ENCODE data around the gene ADAMTS2. TPM values are rescaled to one million over a fixed set of nuclear protein-coding genes. Genes with fewer than 3 reads are reported as not detected.

ADAMTS2 gene
- total and polyA plus RNA-seq, 2 donors (not counting 3 experiments of a cell fraction or from before 2014, with no cell fraction given) = not detected

DNA sequence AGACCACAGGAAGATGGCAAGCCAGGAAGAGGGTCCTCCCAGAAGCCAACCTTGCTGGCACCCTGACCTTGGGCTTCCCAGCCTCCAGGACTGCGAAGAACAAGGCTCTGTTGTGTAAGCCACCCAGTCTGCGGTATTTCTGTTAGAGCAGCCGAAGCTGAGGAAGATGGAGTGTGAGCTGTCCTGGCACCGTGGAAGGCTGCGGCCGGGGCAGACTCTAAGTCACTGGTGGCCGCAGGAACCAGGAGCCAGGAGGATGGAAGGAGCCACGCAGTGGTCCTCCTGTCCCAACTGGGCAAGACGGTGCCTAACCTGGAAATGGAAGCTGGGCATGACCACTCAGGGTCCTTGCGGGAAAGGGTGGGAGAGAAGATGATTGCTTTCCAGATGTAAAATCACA lies 196.0 kb downstream of the ADAMTS2 start:
- Histone ChIP-seq H3K4me2 (ENCODE audit: insufficient read depth, low read length) (no peak overlapping the region), H3K9me1 (replicated peaks; ENCODE audit: control insufficient read depth, extremely low read depth, insufficient read depth, low read length) (no peaks in the 10 kb centered on the region), H4K20me1 (replicated peaks; ENCODE audit: control insufficient read depth, extremely low read depth, insufficient read depth, low read length) (no peaks in the 10 kb centered on the region), H3K9ac (replicated peaks; ENCODE audit: extremely low read depth, insufficient read depth, low read length) (no peak overlapping the region), H3K9me3 (replicated peaks; ENCODE audit: control insufficient read depth, insufficient read depth, low read length) (no peaks in the 10 kb centered on the region), H3K4me3 (replicated peaks in 1 of 3; ENCODE audit: insufficient read depth in 1 of 3, low read depth in 1 of 3, low read length in 3 of 3) (no peak overlapping the region), H3K27me3 (ENCODE audit: control insufficient read depth in 2 of 2, insufficient read depth in 2 of 2, low read length in 2 of 2) (no peaks in the 10 kb centered on the region), H3K79me2 (ENCODE audit: control insufficient read depth, insufficient read depth, low read length) (no peaks in the 10 kb centered on the region), H3K36me3 (ENCODE audit: control insufficient read depth in 2 of 2, extremely low read depth in 1 of 2, insufficient read depth in 2 of 2, low read length in 2 of 2) (no peaks in the 10 kb centered on the region), H3K4me1 (ENCODE audit: control insufficient read depth, extremely low read depth, insufficient read depth, low read length) (no peaks in the 10 kb centered on the region), H3K27ac (ENCODE audit: insufficient read depth, low read depth, low read length) (no peak overlapping the region), H2AFZ (ENCODE audit: low read depth, low read length) (no peak overlapping the region)
- intact Hi-C loops (cut with micrococcal nuclease) (no loop called here), dilution Hi-C loops (cut with MboI; ENCODE audit: extremely low pct_ligation_motif_present, low sequenced_read_pairs) (no loop called here)
- BruUV-seq (replicated peaks) = no TSS peak
- DNase-seq (ENCODE audit: low read depth, low spot score) (no peak), FAIRE-seq (no peak)
- POLR2A ChIA-PET = no interaction called here
- TF ChIP-seq, protein P1, sequence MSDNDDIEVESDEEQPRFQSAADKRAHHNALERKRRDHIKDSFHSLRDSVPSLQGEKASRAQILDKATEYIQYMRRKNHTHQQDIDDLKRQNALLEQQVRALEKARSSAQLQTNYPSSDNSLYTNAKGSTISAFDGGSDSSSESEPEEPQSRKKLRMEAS (IDR thresholded peaks at IDR 0.05; ENCODE audit: insufficient read depth, insufficient read length) = no peak
- TF ChIP-seq CTCF (IDR thresholded peaks at IDR 0.05; ENCODE audit: extremely low read depth in 1 of 2, insufficient read depth in 1 of 2, low read depth in 1 of 2, low read length in 2 of 2) = no peak
- TF ChIP-seq GATA2 (IDR thresholded peaks at IDR 0.05; ENCODE audit: insufficient read depth, insufficient read length, low read depth, low read length) = no peak
- no peak for TF ChIP-seq POLR2AphosphoS5 (IDR thresholded peaks at IDR 0.05; ENCODE audit: insufficient read depth, low read depth, low read length)
- TF ChIP-seq JUN (IDR thresholded peaks at IDR 0.05; ENCODE audit: borderline replicate concordance, insufficient read depth, insufficient read length, low read depth) = no peak
- no peak for TF ChIP-seq POLR2A (IDR thresholded peaks at IDR 0.05; ENCODE audit: low read depth, low read length)
- TF ChIP-seq EZH2 (IDR thresholded peaks at IDR 0.05; ENCODE audit: borderline replicate concordance, low read depth, low read length, severe bottlenecking) = no peak
- no peak for TF ChIP-seq FOS (IDR thresholded peaks at IDR 0.05; ENCODE audit: borderline replicate concordance, insufficient read depth, low read length)
- no peak for TF ChIP-seq MYC (IDR thresholded peaks at IDR 0.05; ENCODE audit: low read depth, low read length)
- CTCF ChIA-PET = no interaction called here
